Caco-2 (cell line): Measurements from ENCODE around the gene PIAS3. TPM values are rescaled to one million over a fixed set of nuclear protein-coding genes. Genes with fewer than 3 reads are reported as not detected.

ENCODE experiments used
- BruUV-seq: library from RNA; stranded (reverse); fragments of 400-500 nt; replicated peaks from 2 replicates; lab custom pipeline; 2021; lab: Mats Ljungman, UMichigan
- CTCF ChIA-PET: fragments of 300-600 bp; sonication (Branson Sonifier 250); formaldehyde crosslinking; loops from one replicate; lab custom pipeline; 2022; ENCODE audit warnings: antibody characterized with exemption; lab: Charles Lee
- POLR2A ChIA-PET: fragments of 300-600 bp; sonication (Branson Sonifier 250); formaldehyde crosslinking; loops from one replicate; lab custom pipeline; 2022; ENCODE audit warnings: antibody characterized with exemption; lab: Charles Lee
- DNase-seq, 2 experiments: peaks; one replicate each; pipeline versions ENCODE4 v3.0.0 to v3.0.0-alpha.2; 2020 to 2022
- H3K27me3 ChIP-seq: replicated peaks from 2 replicates; pipeline ENCODE4 v1.6.0; 2011; ENCODE audit warnings: low read length; ENCODE audit not compliant: control insufficient read depth, insufficient read depth
- H3K36me3 ChIP-seq: 2 replicates; pipeline ENCODE4 v1.5.1; 2011; ENCODE audit warnings: low read length; ENCODE audit not compliant: control insufficient read depth, insufficient read depth
- H3K4me1 ChIP-seq: fragments of 250-450 bp; sonication (Bioruptor Pico); 2 replicates; pipeline ENCODE4 v1.5.1; 2020; ENCODE audit warnings: mild to moderate bottlenecking
- H3K4me3 ChIP-seq: 2 replicates; pipeline ENCODE4 v1.5.1; 2011; ENCODE audit warnings: low read depth, mild to moderate bottlenecking, control low read depth, low read length
- H3K9me3 ChIP-seq: fragments of 250-450 bp; sonication (Bioruptor Pico); 2 replicates; pipeline ENCODE4 v1.5.1; 2020; ENCODE audit warnings: mild to moderate bottlenecking, moderate library complexity
- H3K27ac Mint-ChIP-seq: one replicate; pipeline ENCODE4 v1.8.0; 2022; ENCODE audit warnings: mixed read lengths; ENCODE audit not compliant: unreplicated experiment
- H3K27me3 Mint-ChIP-seq: one replicate; pipeline ENCODE4 v1.8.0; 2022; ENCODE audit warnings: mixed read lengths; ENCODE audit not compliant: insufficient read depth, unreplicated experiment
- H3K36me3 Mint-ChIP-seq: one replicate; pipeline ENCODE4 v1.8.0; 2022; ENCODE audit warnings: mild to moderate bottlenecking, mixed read lengths; ENCODE audit not compliant: insufficient read depth, unreplicated experiment
- H3K4me1 Mint-ChIP-seq: one replicate; pipeline ENCODE4 v1.8.0; 2022; ENCODE audit warnings: low read depth, mixed read lengths; ENCODE audit not compliant: unreplicated experiment
- H3K4me3 Mint-ChIP-seq: one replicate; pipeline ENCODE4 v1.8.0; 2022; ENCODE audit warnings: mild to moderate bottlenecking, moderate library complexity, mixed read lengths; ENCODE audit not compliant: unreplicated experiment
- H3K9me3 Mint-ChIP-seq: one replicate; pipeline ENCODE4 v1.8.0; 2022; ENCODE audit warnings: mixed read lengths; ENCODE audit not compliant: unreplicated experiment
- intact Hi-C: fragments of 100-400 bp; cut with micrococcal nuclease; formaldehyde crosslinking; loops from one replicate; pipeline ENCODE4 v1.10.0; 2022; ENCODE audit not compliant: unreplicated experiment
- total RNA-seq: library from RNA; stranded (reverse); gene quantifications from 2 replicates; pipeline ENCODE4 v1.2.3, GENCODE V29; 2022
- TF ChIP-seq, protein P1 (sequence below), 2 experiments: fragments of 200-600 bp in 1 of 2; IDR thresholded peaks; 1 replicate in 1 of 2; 2 replicates in 1 of 2; pipeline versions ENCODE4 v1.5.1 to v1.8.0; 2011 to 2022; ENCODE audit warnings: antibody characterized with exemption in 1 of 2, control low read depth in 1 of 2, inconsistent platforms in 1 of 2, low read depth in 1 of 2, low read length in 1 of 2, mild to moderate bottlenecking in 1 of 2, moderate library complexity in 1 of 2; ENCODE audit not compliant: insufficient read depth in 1 of 2, severe bottlenecking in 1 of 2, unreplicated experiment in 1 of 2

Gene PIAS3
- total RNA-seq, 1 experiment from 2014 or later, result 22.0 TPM

- peaks cover 18% of the 10 kb centered on the region for H3K36me3 Mint-ChIP-seq
Measured at GRCh38 chr1:145858238-145858900, 512 bp downstream of the PIAS3 start.

DNA sequence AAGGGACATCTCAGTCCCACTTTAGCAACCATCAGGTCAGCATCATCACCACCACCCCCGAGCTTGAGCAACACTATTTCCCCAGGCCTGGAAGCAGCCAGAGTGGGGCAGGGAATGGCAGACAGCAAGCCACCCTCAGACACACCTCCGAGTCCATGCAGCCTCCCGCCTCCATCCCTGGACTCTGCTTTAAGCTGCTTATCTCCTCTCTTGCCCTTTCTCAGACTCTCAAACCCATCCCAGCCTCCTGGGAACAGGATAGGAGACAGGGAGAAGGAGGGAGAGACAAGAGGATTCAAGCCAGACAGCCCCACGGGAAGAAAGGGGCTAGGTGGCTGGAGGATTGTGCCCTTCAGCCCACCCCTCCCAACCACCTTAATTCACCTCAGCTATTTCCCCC, 1.7 kb downstream of the PIAS3 start:
- intact Hi-C loops, result no loop called here
- no peaks in the 10 kb centered on the region for H3K9me3 Mint-ChIP-seq
- H3K36me3 ChIP-seq, result peaks cover 3% of the 10 kb centered on the region; the same call in 1 of the 2 replicates
- no peak overlapping the region for H3K27ac Mint-ChIP-seq
- H3K4me1 ChIP-seq, result peaks cover 3% of the 10 kb centered on the region; the same call in 1 of the 2 replicates
- H3K36me3 Mint-ChIP-seq, result peaks cover 26% of the 10 kb centered on the region
- H3K4me3 Mint-ChIP-seq, result no peak overlapping the region
- ChIA-PET CTCF (interaction anchor here (0.9 to 4.3 kb wide), 2 partner anchors 10 to 35 kb away, joined by 3 to 136 read pairs; partner anchors contain the start of gene NUDT17), POLR2A (no interaction called here)
- no peaks in the 10 kb centered on the region for H3K27me3 Mint-ChIP-seq
- no peak for DNase-seq
- BruUV-seq, result no TSS peak
- H3K27me3 ChIP-seq, result no peaks in the 10 kb centered on the region
- H3K4me3 ChIP-seq, result no peak overlapping the region
- H3K4me1 Mint-ChIP-seq, result peaks cover 7% of the 10 kb centered on the region
- TF ChIP-seq, protein P1, sequence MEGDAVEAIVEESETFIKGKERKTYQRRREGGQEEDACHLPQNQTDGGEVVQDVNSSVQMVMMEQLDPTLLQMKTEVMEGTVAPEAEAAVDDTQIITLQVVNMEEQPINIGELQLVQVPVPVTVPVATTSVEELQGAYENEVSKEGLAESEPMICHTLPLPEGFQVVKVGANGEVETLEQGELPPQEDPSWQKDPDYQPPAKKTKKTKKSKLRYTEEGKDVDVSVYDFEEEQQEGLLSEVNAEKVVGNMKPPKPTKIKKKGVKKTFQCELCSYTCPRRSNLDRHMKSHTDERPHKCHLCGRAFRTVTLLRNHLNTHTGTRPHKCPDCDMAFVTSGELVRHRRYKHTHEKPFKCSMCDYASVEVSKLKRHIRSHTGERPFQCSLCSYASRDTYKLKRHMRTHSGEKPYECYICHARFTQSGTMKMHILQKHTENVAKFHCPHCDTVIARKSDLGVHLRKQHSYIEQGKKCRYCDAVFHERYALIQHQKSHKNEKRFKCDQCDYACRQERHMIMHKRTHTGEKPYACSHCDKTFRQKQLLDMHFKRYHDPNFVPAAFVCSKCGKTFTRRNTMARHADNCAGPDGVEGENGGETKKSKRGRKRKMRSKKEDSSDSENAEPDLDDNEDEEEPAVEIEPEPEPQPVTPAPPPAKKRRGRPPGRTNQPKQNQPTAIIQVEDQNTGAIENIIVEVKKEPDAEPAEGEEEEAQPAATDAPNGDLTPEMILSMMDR (IDR thresholded peaks at IDR 0.05; ENCODE audit: insufficient read depth in 1 of 2, low read depth in 1 of 2, low read length in 1 of 2, severe bottlenecking in 1 of 2, unreplicated experiment in 1 of 2), result no peak
- no peaks in the 10 kb centered on the region for H3K9me3 ChIP-seq

More at GRCh38 chr1:145858238-145858900, 512 bp downstream of the PIAS3 start:
- Histone ChIP-seq H3K4me1 (peaks cover 3% of the 10 kb centered on the region; the same call in 1 of the 2 replicates), H3K27me3 (no peaks in the 10 kb centered on the region), H3K36me3 (peaks cover 3% of the 10 kb centered on the region; the same call in 1 of the 2 replicates), H3K4me3 (peak overlapping the region; percentile 85), H3K9me3 (no peaks in the 10 kb centered on the region)
- BruUV-seq, result no TSS peak
- Mint-ChIP-seq H3K9me3 (no peaks in the 10 kb centered on the region), H3K27me3 (no peaks in the 10 kb centered on the region), H3K4me3 (peak overlapping the region; percentile 92), H3K27ac (peak overlapping the region; percentile 78), H3K4me1 (peaks cover 7% of the 10 kb centered on the region)
- DNase-seq, result peak; percentile 65 to 66
- POLR2A ChIA-PET, result interaction anchor here (0.6 to 2.1 kb wide), 9 partner anchors 12 to 159 kb away, joined by 3 to 30 read pairs (median 6); partner anchors contain the start of genes ANKRD34A, NUDT17, PDZK1 and POLR3C
- intact Hi-C loops, result loop anchor here (1.0 to 2.0 kb wide), 2 partner anchors 13 to 26 kb away; partner anchors contain the start of genes ANKRD35 and NUDT17
- CTCF ChIA-PET, result interaction anchor here (0.6 to 4.3 kb wide), 10 partner anchors 12 to 174 kb away, joined by 3 to 136 read pairs (median 4); partner anchors contain the start of genes ANKRD35, NUDT17, PEX11B and RBM8A
- TF ChIP-seq, protein P1 (IDR thresholded peaks at IDR 0.05; ENCODE audit: insufficient read depth in 1 of 2, low read depth in 1 of 2, low read length in 1 of 2, severe bottlenecking in 1 of 2, unreplicated experiment in 1 of 2), result peak in 1 of 2 experiments; percentile 3

GRCh38 chr1:145855426-145855948, 3.4 kb downstream of the PIAS3 start:
- H3K27me3 ChIP-seq, result no peaks in the 10 kb centered on the region
- H3K9me3 ChIP-seq, result no peaks in the 10 kb centered on the region
- Mint-ChIP-seq H3K27me3 (no peaks in the 10 kb centered on the region), H3K36me3 (peaks cover 31% of the 10 kb centered on the region), H3K27ac (no peak overlapping the region), H3K4me3 (no peak overlapping the region), H3K4me1 (peaks cover 7% of the 10 kb centered on the region), H3K9me3 (no peaks in the 10 kb centered on the region)
- TF ChIP-seq, protein P1 (IDR thresholded peaks at IDR 0.05; ENCODE audit: insufficient read depth in 1 of 2, low read depth in 1 of 2, low read length in 1 of 2, severe bottlenecking in 1 of 2, unreplicated experiment in 1 of 2), result no peak
- H3K36me3 ChIP-seq, result peaks cover 3% of the 10 kb centered on the region
- no peak overlapping the region for H3K4me3 ChIP-seq
- TSS peak; percentile 3 for BruUV-seq
- ChIA-PET POLR2A (no interaction called here), CTCF (no interaction called here)
- peaks cover 3% of the 10 kb centered on the region; the same call in 1 of the 2 replicates for H3K4me1 ChIP-seq
- no peak for DNase-seq
- intact Hi-C loops, result no loop called here
